SU-DHL-6 (cell line): Measurements from ENCODE around the gene SYDE2.

Experiments
- H2AFZ ChIP-seq: fragments of 200-600 bp; sonication (generic); 2 replicates; pipeline ENCODE4 v1.6.1; 2014; ENCODE audit warnings: low read depth, mild to moderate bottlenecking, moderate library complexity, mixed read lengths, antibody characterized with exemption, low read length; ENCODE audit not compliant: severe bottlenecking
- H3F3A ChIP-seq: fragments of 200-600 bp; shearing (Covaris generic); 2 replicates; pipeline ENCODE4 v1.6.0; 2016; ENCODE audit warnings: antibody characterized with exemption, mild to moderate bottlenecking; ENCODE audit not compliant: insufficient read depth
- H3K27ac ChIP-seq: fragments of 200-600 bp; sonication (generic); 2 replicates; pipeline ENCODE4 v1.5.1; 2016; ENCODE audit warnings: low read depth, mild to moderate bottlenecking, low read length, moderate library complexity, mixed read lengths
- H3K27me3 ChIP-seq: fragments of 200-600 bp; sonication (generic), shearing (Covaris generic); 2 replicates; pipeline ENCODE4 v1.6.0; 2014; ENCODE audit warnings: mild to moderate bottlenecking, low read length
- H3K36me3 ChIP-seq: fragments of 200-600 bp; sonication (generic); 2 replicates; pipeline ENCODE4 v1.6.1; 2014; ENCODE audit warnings: mild to moderate bottlenecking, low read length, mixed read lengths
- H3K4me2 ChIP-seq: fragments of 300-600, 200-600 bp; shearing (Covaris generic), sonication (generic); 2 replicates; pipeline ENCODE4 v1.6.0; 2014; ENCODE audit warnings: low read length, low read depth, mild to moderate bottlenecking; ENCODE audit not compliant: poor library complexity, severe bottlenecking
- H3K4me3 ChIP-seq: fragments of 200-600 bp; sonication (generic); 2 replicates; pipeline ENCODE4 v1.5.1; 2014; ENCODE audit warnings: antibody characterized with exemption, low read length, mild to moderate bottlenecking, mixed read lengths; ENCODE audit not compliant: insufficient read depth, poor library complexity, severe bottlenecking
- H3K79me2 ChIP-seq: fragments of 200-600 bp; sonication (generic); 2 replicates; pipeline ENCODE4 v1.6.1; 2014; ENCODE audit warnings: mild to moderate bottlenecking, low read length, moderate library complexity; ENCODE audit not compliant: insufficient read depth
- H3K9ac ChIP-seq: fragments of 200-600 bp; sonication (generic); 2 replicates; pipeline ENCODE4 v1.7.0; 2014; ENCODE audit warnings: mild to moderate bottlenecking, low read length
- H3K9me2 ChIP-seq: fragments of 200-600 bp; sonication (generic); replicated peaks from 2 replicates; pipeline ENCODE4 v1.6.1; 2014; ENCODE audit warnings: low read length; ENCODE audit not compliant: insufficient read depth
- H3K9me3 ChIP-seq: fragments of 200-600 bp; sonication (generic); 2 replicates; pipeline ENCODE4 v1.6.1; 2014; ENCODE audit warnings: low read length, mixed read lengths; ENCODE audit not compliant: insufficient read depth
- H4K20me1 ChIP-seq: fragments of 200-600 bp; sonication (generic); 2 replicates; pipeline ENCODE4 v1.6.1; 2014; ENCODE audit warnings: low read depth, mild to moderate bottlenecking, antibody characterized with exemption, low read length, moderate library complexity, mixed read lengths
- CTCF ChIP-seq: fragments of 200-600 bp; sonication (generic); IDR thresholded peaks from one replicate; pipeline ENCODE4 v1.5.1; 2017; ENCODE audit warnings: antibody characterized with exemption, mild to moderate bottlenecking, low read length, moderate library complexity; ENCODE audit not compliant: insufficient read depth, poor library complexity, severe bottlenecking
- EZH2phosphoT487 ChIP-seq: fragments of 200-600 bp; sonication (generic), shearing (Covaris generic); conservative IDR thresholded peaks from 2 replicates; pipeline ENCODE4 v1.6.1; 2018; ENCODE audit warnings: mild to moderate bottlenecking, antibody characterized with exemption, low read length, moderate library complexity, mixed read lengths

The SYDE2 gene

GRCh38 chr1:85174503-85174902 is 26.3 kb downstream of the SYDE2 start:
- Histone ChIP-seq H3K4me3 (no peak overlapping the region), H3K9me3 (no peaks in the 10 kb centered on the region), H3F3A (no peaks in the 10 kb centered on the region), H3K79me2 (no peaks in the 10 kb centered on the region), H4K20me1 (no peaks in the 10 kb centered on the region), H2AFZ (no peak overlapping the region), H3K36me3 (no peaks in the 10 kb centered on the region), H3K9ac (no peak overlapping the region), H3K27me3 (no peaks in the 10 kb centered on the region), H3K27ac (no peak overlapping the region), H3K9me2 (no peaks in the 10 kb centered on the region), H3K4me2 (no peak overlapping the region)
- TF ChIP-seq CTCF (no peak), EZH2phosphoT487 (no peak)

- H3K27ac ChIP-seq, result no peak overlapping the region
- no peaks in the 10 kb centered on the region for H4K20me1 ChIP-seq
- TF ChIP-seq CTCF (no peak), EZH2phosphoT487 (no peak)
- no peaks in the 10 kb centered on the region for H3K9me3 ChIP-seq
- H2AFZ ChIP-seq, result no peak overlapping the region
- no peak overlapping the region for H3K9ac ChIP-seq
- H3K9me2 ChIP-seq, result no peaks in the 10 kb centered on the region
- H3K4me3 ChIP-seq, result no peak overlapping the region
- no peaks in the 10 kb centered on the region for H3F3A ChIP-seq
- no peaks in the 10 kb centered on the region for H3K27me3 ChIP-seq
- no peak overlapping the region for H3K4me2 ChIP-seq
- H3K79me2 ChIP-seq, result no peaks in the 10 kb centered on the region
- no peaks in the 10 kb centered on the region for H3K36me3 ChIP-seq
Observed at GRCh38 chr1:85172684-85173337, 28.0 kb downstream of the SYDE2 start.

- H3K9me3 ChIP-seq, result no peaks in the 10 kb centered on the region
- no peaks in the 10 kb centered on the region for H3K79me2 ChIP-seq
- no peak overlapping the region for H3K4me3 ChIP-seq
- TF ChIP-seq EZH2phosphoT487 (no peak), CTCF (no peak)
- H3K27me3 ChIP-seq, result no peaks in the 10 kb centered on the region
- H3K9me2 ChIP-seq, result no peaks in the 10 kb centered on the region
- H3K36me3 ChIP-seq, result no peaks in the 10 kb centered on the region
- no peaks in the 10 kb centered on the region for H4K20me1 ChIP-seq
- H2AFZ ChIP-seq, result no peak overlapping the region
- H3K4me2 ChIP-seq, result no peak overlapping the region
- H3F3A ChIP-seq, result no peaks in the 10 kb centered on the region
- H3K9ac ChIP-seq, result no peak overlapping the region
- no peak overlapping the region for H3K27ac ChIP-seq
Observed at GRCh38 chr1:85171721-85172120, 29.1 kb downstream of the SYDE2 start.
